ENCODE measurements around the gene FLAD1.

Gene FLAD1

DNA sequence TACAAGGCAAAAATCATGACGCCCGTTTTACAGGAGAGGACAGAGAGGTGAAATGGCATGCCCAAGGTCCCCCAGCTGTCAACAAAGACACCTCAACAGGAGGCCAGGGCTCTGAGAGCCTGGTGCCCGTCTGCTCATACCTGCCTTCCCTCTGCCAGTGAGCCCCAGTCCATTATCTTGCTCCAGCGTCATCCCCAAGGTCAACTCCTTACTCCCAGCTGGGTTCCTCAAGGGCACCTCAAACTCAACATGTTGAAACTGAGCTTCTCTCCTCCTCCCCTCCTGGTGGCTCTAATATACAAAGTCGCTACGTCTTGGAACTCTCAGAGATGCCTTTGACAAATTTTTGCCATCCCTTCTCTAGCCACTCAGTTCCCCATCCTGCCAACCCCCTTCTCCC is 30.5 kb upstream of the FLAD1 start:
- DNase-seq, result no peak

DNA sequence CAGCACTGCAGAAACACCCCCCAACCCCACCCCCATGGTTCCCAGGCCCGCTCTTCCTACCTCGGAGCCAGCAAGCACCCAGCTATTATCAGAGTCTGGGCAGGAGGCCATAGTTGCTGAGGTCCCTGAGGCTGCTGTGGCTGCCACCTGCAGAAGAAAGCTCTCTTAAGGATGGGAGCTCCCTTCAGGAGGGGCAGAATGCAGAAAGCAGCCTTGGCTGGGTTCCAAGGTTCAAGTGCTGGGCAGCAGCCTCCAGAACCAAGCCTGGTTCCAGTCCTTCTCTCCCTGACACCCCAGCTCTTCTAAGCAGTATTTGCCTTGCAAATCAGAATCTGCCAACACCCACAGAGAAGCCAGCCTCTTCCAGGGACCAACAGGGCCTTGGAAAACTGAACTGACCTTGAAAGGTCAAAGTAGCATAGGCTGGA is 29.5 kb upstream of the FLAD1 start:
- DNase-seq, result no peak

DNA sequence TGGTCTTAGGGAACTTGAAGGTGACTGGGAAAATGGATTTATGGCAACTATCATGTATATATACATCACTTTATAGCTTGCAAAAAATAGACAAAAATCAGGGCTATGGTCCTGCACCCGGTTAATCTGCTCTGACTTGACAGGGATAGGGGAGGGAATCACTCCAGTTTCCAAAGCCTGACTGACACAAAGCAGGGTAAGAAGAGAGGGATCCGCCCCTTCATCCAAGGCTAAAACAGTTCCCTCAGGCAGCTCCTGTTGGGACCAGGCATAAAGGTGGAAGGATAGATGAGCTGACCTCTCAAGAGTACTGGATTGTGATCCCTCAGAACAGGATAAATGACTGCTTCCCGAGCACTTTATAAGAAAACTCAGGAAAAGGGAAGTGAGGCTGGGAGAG is 28.6 kb upstream of the FLAD1 start:
- no peak for DNase-seq

DNA sequence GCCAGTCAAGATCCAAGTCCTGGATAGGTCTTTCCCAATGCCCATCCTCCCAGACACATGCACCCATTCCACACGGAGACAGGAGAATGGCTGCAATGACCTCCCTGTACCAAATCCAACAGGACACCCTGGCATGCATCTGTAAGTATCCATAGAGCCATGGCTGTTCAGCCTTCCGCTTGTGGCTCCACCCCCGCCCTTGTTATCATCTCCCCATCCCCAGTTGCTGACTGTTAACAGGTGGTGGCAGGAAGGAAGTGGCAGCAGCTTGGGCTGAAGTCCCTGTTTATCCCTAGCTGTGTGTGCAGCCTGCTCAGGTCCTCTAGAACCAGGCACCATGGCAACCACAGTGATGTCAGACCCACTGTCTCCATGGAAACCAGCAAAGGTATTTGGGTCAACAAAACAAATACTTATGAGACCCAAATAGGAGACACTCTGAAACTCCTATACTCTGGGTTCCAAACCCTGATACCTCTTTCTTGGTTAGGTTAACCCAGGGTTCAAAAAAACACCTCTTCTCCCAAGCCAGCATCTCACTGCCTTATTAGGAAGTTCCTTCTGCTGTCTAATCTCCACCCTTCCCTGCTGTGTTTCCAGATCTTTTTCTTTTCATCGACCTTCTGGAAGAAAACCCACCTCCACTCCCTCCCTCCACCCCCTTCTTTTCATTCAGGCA is 28.0 kb upstream of the FLAD1 start:
- peak; percentile 93 for DNase-seq

DNA sequence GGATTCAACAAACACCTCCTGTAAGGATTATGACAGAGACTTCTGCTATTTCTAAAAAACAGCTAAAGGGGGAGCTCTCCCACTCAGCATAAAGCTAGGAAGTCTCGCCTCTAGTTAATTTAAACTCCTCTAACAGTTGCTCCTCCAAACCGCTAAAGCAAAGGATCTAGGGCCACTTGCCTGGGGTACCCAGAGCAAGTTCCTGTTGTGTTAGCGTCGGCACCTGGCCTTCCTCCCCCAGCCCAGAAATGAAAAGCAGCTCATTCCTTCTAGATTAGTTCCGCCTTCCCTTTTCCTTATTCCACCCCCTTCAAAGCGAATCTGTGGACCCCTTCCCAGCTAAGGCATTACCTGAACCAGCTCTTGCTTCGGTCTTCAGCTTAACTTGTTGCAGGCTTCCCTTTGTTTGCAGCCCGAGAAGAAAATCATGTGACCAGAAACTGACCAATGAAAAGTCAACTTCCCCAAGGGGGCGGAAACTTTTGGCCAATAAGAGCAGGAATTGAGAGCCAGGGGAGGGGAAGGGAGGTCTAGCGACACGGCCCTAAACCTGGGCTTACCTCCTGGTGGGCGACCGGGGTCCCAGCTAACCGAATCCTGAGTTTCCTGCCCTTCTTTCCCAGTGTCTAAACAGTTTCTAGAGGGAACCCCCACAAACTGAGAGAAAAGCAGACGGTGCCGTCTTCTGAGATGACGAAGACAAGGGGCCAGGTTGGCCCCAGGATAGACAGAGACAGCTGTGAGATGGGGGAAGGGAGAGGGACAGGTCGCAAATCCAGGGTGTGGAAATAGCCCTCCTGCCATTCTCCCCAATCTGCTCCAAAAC is 27.2 kb upstream of the FLAD1 start, which contains the start of gene PBXIP1:
TSS of gene PBXIP1 (minus strand) at position 382 of the 826 bp plus-strand sequence. CDS start 2,378 bp downstream, outside the sequence.
- peak; percentile 93 for DNase-seq

DNA sequence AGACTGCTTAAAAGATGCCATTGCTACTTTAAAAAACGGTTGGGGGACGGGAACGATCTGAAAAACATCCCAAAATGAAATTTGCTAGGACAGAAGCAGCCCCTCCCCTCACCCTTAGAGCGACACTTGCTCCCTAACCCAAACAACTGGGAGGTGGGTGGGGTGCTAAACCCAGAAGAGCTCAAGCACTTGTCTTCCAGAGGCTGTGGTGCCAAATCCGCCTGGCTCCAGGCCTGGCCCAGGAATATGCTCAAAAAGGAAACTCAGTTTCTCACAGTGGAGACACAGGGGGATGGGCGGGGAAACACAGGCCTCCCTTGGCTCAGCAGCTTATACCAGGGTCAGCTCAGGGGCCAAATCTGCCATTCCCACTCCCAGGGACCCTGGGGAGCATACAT is 26.6 kb upstream of the FLAD1 start:
- DNase-seq, result no peak

DNA sequence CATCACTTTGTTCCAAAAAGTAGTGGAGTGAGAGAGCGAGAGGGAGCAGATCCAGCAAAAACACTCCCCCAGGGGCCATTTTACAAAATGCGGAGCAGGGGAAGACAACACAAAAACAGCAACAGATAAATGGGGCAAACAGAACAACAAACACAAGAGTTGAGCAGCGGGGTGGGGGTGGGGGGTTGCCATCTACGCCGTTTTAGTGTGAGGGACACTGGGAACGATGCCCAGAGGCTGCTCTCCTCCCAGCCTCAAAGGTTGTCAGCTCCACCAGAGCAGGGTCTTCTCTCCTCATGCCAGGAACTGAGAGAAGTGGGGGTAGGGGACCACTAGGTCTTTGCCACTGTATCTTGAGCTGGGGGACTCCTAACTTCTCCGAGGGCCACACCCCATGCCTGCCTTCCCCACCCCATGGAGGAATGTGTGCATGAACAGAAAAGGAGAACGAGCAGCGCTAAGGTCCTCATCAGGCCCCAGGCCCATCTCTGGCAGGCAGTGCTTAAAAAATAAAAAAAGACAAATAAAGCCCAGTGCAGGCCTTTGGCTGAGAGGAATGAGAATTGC is 26.0 kb upstream of the FLAD1 start:
- no peak for DNase-seq

DNA sequence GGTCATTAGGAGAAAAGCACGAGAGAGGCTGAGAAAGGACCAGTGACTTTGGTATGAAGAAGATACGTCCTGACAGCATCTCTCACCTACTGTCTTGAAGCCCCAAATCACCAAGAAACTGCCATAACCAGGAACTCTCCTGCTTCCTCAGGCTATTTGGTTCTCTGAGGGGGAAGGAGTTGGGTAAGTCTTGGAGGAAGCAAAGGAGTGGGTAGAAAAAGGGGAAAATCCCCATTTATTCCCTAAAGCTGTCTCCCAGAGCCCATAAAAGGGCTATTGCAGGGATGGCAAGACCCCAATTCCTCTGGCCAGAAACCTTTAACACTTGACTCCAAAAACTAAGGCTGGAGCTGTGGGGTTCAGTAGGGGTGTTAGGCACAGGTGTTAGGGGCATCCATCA is 25.1 kb upstream of the FLAD1 start:
- DNase-seq, result no peak

DNA sequence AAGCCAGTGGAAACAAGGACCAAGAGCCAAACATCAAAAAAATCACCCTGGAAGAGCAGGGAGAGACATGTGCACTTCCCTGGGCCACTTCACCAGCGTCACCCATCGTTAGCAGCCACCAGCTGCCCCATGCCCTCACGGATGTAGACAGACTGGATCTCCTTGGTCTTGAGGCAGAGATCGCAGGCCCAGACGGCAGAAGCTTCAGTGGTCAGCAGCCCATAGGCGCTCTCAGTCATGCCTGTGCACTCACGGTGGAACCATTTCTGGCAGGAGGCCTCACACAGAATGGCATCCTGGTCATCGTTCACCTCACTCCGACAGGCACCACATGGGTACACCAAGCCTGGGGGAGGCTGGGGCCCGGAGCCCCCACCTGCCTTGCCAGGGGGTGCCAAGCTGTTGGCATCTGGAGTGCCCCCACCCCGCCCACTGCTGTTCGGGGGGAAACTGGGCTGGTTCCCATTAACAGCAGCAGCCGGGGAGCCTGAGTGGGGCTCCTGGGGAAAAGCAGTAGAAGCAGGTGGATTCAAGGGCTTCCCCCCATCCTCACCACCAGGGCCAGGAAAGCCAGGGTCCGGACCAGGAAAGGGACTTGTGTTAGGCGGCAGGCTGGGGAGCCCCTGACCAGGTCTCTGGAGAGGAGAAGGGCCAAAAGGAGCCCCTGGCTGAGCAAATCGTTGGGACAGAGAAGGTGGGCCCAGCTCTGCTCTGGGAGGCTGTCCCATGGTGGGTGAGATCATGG is 24.3 kb upstream of the FLAD1 start:
- no peak for DNase-seq

DNA sequence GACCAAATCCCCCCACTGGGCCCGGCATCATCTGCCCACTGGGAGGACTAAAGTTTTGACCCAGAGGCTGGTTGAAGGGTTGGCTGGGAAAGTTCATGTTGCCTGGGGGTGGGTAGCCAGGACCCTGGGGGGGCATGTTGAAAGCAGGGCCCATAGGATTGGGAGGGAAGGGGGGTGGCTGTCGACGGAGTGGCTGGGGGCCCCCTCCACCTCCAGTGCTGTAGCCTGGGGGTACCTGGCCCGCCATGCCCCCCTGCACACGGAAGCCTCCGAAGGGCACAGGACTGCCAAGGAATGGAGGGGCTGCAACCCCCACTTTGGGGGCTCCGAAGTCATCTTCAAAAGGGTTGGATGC is 23.7 kb upstream of the FLAD1 start:
- DNase-seq, result no peak

DNA sequence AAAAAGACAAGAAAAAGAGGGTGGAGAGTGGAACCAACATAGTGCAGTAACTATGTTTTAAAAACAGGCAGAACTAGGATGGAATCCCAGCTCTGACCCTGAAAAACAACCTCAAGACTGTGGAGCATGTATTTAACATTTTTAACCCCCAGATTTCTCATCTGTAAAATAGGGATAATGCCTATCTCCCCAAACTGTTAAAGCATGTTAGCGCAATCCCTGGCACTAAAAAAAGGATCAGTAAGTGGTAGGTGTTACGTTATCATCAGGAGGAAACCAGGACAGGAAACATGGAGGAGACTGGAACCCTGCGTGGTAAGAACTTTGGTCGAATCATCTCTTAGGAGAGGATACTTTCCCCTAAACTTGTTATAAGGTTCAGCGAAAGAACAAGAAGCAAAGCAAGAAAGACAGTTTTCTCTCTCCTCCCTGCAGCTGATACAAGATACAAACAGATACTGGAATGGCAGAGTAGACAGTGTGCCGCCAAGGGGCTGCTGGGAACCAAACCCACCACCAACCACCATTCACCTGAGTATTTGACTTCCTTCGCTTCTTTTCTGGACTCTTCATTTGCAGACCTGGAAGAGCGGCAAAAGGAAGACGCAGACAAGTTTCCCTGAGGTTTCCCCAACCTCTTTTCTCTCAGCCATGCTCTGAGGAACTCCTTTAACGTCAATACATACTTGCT is 22.6 kb upstream of the FLAD1 start:
- DNase-seq, result no peak

DNA sequence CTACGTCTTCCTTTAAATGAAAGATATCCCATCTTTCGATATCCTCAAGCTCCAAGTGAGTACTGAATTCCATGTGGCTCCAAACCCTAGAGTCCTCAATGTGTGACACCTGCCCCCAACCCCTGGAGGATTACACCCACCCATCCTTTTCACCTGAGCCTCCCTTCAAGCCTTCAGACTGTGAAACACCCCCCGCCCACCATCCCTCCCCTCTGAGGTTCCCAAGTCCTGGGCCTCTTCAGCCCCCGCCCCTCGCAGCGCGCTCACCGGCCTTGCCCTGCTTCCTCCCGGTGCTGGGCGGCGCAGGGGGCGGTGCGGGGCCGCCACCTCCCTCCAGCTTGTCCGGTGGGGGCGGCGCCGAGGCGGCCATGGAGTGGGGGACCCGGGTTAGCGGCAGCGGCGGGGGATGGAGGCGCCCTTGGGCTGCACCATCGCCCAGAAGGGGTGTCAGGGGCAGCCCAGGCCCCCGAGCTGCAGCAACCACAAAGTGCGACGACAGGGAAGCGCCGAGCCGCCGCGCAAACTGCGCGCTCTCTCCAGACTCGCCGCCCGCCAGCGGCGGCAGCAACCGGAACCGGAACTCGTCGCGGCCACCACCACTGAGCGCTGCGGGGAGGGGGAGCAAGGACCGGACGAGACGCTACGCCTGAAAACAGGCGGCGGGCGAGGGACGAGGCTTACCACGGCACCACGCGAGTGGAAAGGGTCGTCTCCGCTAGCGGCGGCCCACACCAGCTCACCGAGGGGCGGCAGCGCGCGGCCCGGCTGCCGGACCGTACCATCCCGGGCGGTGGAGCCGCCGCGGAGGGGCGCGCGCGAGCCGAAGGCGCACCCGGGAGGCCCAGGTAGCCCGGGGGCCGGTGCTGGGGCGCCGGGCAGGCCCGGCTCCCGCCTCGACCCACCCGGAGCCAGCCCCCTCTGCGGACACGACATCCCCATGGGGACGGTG is 21.7 kb upstream of the FLAD1 start, which contains the start of gene PYGO2:
TSS of gene PYGO2 (minus strand) at position 576 of the 949 bp plus-strand sequence. CDS start at position 370, 206 bp downstream.
- DNase-seq, result peak; percentile 88

DNA sequence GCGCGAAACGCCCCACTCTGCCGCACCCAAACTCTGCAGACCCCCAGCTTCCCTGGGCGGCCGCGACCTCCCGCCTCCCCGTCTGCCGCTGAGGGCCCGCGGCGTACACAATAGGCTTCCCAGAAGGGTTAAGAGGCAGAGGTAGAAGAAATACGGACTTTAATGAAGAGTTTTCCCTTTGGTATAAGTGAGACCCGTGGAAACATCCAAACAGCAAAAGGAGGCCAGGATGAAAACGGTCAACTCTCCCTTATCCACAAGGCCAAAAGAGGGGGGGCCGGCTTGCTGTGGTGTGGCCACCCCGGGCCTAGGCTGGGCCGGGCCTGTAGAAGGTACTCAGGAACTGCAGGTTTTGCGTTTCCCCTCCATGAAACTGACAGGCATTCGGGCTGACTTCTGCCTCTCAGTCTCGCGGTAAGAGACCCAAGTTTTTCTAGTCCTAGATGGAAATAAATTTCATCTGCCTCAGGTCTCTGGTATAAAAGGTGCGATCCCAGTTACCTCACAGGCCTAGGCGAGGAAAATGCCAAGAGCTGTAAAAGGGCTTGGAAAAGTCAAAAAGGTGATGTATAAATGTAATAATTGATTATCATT is 20.9 kb upstream of the FLAD1 start:
- DNase-seq, result no peak

DNA sequence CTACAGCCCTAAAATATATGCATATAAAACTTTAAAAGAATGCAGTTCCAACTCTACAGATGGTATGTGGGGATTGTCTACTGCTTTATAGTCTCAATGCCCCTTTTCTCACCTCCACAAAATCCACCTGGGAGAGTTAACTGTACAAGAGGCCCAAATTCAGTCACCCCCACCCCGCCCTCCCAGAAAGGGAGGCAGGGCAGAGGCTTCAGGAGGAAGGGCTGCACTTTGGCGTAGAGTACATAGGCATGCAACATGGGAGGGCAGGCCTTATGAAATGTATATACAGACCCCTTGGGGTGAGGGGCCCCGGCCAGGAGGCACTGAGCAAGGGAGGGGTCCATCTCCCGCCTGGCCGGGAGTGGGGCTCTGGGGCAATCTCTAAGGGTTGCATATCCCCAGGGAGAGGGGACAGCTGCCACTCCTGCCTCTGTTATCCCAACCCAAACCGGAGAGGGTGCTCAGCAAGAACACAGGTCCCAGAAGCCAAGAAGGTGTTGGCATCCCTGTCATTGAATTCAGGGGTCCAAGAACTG is 20.3 kb upstream of the FLAD1 start:
- DNase-seq, result no peak

DNA sequence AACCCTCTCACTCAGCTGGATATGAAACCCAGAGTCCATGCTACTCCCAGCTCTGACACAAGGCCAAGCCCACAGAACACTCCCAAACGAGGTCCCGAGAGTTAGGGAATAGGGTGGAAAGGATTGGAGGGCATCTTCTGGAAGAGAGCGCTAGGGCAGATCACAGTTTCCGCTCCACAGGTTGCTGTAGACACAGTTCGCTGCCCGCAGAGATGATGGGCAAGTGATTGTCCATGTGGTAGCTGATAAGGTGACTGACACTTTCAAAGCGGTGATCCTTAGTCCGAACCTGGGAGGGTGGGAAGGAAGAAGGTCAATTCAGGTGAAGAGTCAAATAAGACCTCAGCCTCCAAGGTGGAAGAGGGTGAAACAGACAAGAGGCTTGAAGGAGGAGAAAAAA is 19.5 kb upstream of the FLAD1 start:
- no peak for DNase-seq

DNA sequence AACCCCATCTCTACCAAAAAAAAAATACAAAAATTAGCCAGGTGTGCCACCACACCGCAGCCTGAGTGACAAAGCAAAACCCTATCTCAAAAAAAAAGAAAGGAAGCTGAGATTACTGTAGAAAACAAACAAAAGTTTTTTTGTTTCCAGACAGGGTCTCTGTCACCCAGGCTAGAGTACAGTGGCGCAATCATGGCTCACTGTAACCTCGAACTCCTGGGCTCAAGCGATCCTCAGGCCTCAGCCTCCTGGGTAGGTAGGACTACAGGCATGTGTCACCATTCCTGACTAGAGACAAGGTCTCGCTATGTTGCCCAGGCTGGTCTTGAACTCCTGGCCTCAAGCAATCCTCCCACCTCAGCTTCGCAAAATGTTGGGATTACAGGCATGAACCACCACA is 18.8 kb upstream of the FLAD1 start:
- no peak for DNase-seq

DNA sequence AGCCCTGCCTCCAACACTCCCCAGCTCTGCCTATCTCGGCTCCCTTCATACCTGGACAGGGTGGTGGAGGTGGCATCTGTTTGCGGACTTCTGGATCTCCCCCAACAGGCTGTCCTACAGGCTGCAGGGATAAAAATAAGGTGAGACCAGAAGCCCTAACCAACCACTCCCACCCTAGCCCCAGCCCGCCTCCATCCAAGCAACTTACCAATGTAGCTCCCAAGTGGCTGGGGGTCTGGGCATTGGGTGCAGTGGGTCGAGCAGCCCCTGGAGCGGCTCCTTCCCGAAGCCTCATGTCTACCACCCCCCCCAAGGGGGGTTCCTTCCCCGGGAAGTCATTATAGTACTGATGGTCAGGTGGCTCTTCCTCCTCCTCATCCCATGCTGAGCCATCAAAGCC is 17.0 kb upstream of the FLAD1 start:
- DNase-seq, result no peak

DNA sequence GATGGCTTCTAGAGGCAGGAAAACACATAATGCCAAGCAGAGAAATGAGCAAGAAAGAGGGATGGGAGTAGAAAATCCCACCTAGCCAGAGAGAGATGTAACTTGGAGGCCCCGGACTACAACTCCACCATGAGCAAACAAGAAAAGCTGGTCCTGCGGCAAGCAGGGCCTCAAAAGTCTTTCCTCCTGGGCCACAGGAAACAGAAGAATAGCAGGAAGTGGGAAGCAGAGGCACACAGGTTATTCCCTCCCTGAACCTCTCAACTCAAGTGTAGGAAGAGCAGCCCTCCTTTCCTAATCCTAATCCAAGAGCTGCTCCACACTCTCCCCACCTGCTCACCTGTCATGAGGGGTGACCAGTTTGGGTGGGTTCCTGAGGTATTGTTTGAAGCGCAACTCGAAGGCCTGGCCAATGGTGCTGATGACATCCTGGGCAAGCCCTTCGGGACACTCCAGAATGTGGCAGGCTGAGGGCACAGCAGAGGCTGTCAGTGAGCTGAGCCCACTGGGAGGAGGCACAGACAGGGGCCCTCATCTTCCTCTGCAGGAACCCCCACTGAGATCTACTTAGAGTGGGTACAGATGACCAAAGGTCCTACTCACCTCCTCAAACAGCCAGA is 15.7 kb upstream of the FLAD1 start:
- DNase-seq, result no peak

DNA sequence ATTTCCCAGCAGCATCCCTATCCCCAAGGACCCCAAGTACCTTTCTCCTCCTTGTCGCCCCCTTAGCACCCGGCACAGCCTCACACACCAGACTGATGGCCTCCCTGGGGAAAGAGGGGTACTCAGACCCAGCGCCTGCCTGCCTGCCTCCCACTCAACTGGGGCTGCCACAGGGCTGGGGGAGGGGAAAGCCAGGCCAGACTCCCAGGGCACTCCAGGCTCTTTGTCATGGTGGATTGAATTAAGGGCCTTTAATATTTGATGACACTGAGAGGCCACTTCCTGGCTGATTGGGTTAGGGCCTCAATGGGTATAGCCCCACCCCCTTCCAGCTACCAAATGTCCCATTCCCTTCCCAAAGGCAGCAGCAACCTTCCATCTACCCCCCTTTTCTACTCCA is 14.4 kb upstream of the FLAD1 start:
- no peak for DNase-seq

DNA sequence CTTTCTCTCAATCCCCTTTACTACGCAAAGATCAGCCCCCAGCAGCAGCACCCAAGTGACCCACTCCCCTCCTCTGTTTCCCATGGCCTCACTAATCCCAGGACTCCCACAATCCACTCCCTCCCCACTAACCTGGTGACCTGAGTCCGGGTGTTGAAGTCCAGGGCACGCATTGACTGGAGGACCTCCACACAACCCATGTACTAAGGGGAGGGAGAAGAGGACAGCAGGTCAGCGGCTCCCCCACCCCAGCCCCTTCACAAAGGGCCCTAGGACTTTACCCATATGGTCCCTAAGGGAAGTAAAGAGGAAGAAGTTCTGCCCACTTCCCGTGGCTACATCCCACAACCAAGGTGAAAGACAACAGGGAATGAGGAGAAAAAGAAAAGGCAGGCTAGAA is 13.9 kb upstream of the FLAD1 start:
- no peak for DNase-seq

Data from activated CD4-positive, alpha-beta T cell treated with anti-CD3 and anti-CD28 coated beads, Interleukin-2, Interleukin-6, amounts not matched to agents 100 ng/mL and 50 ng/mL, durations not matched to agents 16 hours and 8 hours (primary cell).